HepG2 (cell line): Measurements from ENCODE around the gene DENND5B. TPM values are rescaled to one million over a fixed set of nuclear protein-coding genes. Genes with fewer than 3 reads are reported as not detected.

ENCODE experiments used
- CCAR2 ChIP-seq: fragments of 200-400 bp; formaldehyde crosslinking; optimal IDR thresholded peaks from 2 replicates; pipeline ENCODE3; 2018; ENCODE audit warnings: low read depth, mild to moderate bottlenecking, low read length, moderate library complexity
- KLF6 ChIP-seq: IDR thresholded peaks from 2 replicates; pipeline ENCODE4 v1.8.0; 2016; ENCODE audit warnings: missing biosample characterization, missing genetic modification reagents
- NFKB2 ChIP-seq: sonication (generic); formaldehyde crosslinking; IDR thresholded peaks from 2 replicates; pipeline ENCODE4 v1.4.0; 2020; ENCODE audit warnings: missing genetic modification reagents, borderline replicate concordance
- NR3C1 ChIP-seq: sonication (generic); formaldehyde crosslinking; IDR thresholded peaks from 2 replicates; pipeline ENCODE4 v1.4.0; 2020; ENCODE audit warnings: missing genetic modification reagents
- PPARG ChIP-seq: conservative IDR thresholded peaks from 2 replicates; pipeline ENCODE4 v1.6.1; 2016; ENCODE audit warnings: missing biosample characterization, missing genetic modification reagents
- TP53 ChIP-seq: sonication (generic); formaldehyde crosslinking; conservative IDR thresholded peaks from 2 replicates; pipeline ENCODE4 v1.4.0; 2020; ENCODE audit warnings: missing genetic modification reagents
- YY1 ChIP-seq: IDR thresholded peaks from 2 replicates; pipeline ENCODE4 v1.6.1; 2011; ENCODE audit warnings: low read length, low read depth, moderate library complexity, mild to moderate bottlenecking; ENCODE audit not compliant: insufficient read depth, insufficient replicate concordance
- ZNF256 ChIP-seq: sonication (generic); formaldehyde crosslinking; conservative IDR thresholded peaks from 2 replicates; pipeline ENCODE4 v1.4.0; 2020; ENCODE audit warnings: missing genetic modification reagents
- ZNF501 ChIP-seq: sonication (generic); formaldehyde crosslinking; IDR thresholded peaks from 2 replicates; pipeline ENCODE4 v1.5.1; 2020; ENCODE audit warnings: mild to moderate bottlenecking, moderate library complexity, missing genetic modification reagents
- ZNF878 ChIP-seq: sonication (generic); formaldehyde crosslinking; IDR thresholded peaks from 2 replicates; pipeline ENCODE4 v1.8.1; 2023; ENCODE audit warnings: mild to moderate bottlenecking, missing genetic modification reagents, moderate library complexity
- polyA plus RNA-seq, 8 experiments: library from polyadenylated mRNA; depleted of rRNA in 3 of 8; stranded (reverse) in 7 of 8; unstranded in 1 of 8; fragments of >200 nt; fragmentation: Illumina TruSeq in 4 of 8; extraction: Trizol in 4 of 8; gene quantifications; 2 replicates each; pipeline versions ENCODE4 v1.2.1 to v1.2.3, GENCODE V29; 2011 to 2016; ENCODE audit warnings: low read depth in 4 of 8, missing spikeins in 1 of 8, mixed read lengths in 1 of 8; ENCODE audit not compliant: insufficient read depth in 1 of 8
- total RNA-seq, 5 experiments: library from RNA; depleted of rRNA; stranded (reverse); fragments of >200 nt; fragmentation: Illumina TruSeq; extraction: Trizol; gene quantifications; 2 replicates each; pipeline ENCODE4 v1.2.3, GENCODE V29; 2016; ENCODE audit warnings: low read depth in 1 of 5
- TF ChIP-seq, protein P1 (sequence below): sonication (generic); formaldehyde crosslinking; IDR thresholded peaks from 2 replicates; pipeline ENCODE4 v1.9.0; 2021; ENCODE audit warnings: mild to moderate bottlenecking, missing genetic modification reagents
- TF ChIP-seq, protein P2 (sequence below): sonication (generic); formaldehyde crosslinking; IDR thresholded peaks from 2 replicates; pipeline ENCODE4 v1.4.0; 2020; ENCODE audit warnings: missing genetic modification reagents
- TF ChIP-seq, protein P3 (sequence below): sonication (generic); formaldehyde crosslinking; IDR thresholded peaks from 2 replicates; pipeline ENCODE4 v1.4.0; 2020; ENCODE audit warnings: missing genetic modification reagents
- TF ChIP-seq, protein P4 (sequence below): sonication (generic); formaldehyde crosslinking; IDR thresholded peaks from 2 replicates; pipeline ENCODE4 v1.4.0; 2020; ENCODE audit warnings: mild to moderate bottlenecking, missing genetic modification reagents
- TF ChIP-seq, protein P5 (sequence below): fragments of 450-650 bp; IDR thresholded peaks from 2 replicates; pipeline ENCODE4 v1.6.1; 2017
- TF ChIP-seq, protein P6 (sequence below): sonication (generic); formaldehyde crosslinking; conservative IDR thresholded peaks from 2 replicates; pipeline ENCODE4 v1.4.0; 2020; ENCODE audit warnings: missing genetic modification reagents

The DENND5B gene
- total and polyA plus RNA-seq, 2 of the 13 experiments (the other 11 are each of a cell fraction or from before 2014, with no cell fraction given) = 14.7 to 18.7 TPM

DNA sequence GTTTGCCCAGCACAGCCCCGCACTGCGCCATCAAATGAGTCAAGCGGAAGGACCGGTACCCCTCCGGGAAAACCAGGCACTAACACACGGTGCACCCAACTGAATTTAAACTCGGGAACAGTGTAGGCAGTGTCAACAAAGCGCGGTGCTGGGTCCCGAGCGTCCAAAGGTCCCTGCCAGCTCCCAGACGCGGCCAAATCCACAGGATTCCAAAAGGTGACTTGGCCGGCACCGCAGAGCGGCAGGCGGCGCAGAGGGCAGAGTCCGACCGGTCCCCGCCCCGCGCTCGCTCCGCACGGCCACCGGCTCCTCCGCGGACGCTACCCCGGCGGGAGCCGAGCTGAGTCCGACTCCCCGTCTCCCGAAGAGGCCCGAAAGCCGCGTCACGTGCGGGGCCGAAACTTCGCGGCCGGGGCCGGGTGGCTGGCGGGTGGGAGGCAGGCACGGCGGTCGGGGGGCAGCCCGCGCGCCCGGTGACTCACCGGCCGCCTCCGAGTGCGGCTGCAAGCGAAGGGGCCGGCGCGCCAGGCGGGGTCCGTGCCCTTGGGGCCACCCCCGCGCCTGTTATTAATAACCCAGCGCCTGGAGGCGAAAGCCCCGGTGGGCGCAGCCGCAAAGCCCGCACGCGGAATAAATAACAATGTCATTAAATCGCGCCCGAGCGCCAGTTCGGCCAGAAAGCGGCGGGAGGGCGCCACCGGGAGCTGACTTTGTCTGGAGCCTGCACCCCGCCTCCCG lies 863 bp downstream of the DENND5B start (continued):
- TF ChIP-seq, protein P1, sequence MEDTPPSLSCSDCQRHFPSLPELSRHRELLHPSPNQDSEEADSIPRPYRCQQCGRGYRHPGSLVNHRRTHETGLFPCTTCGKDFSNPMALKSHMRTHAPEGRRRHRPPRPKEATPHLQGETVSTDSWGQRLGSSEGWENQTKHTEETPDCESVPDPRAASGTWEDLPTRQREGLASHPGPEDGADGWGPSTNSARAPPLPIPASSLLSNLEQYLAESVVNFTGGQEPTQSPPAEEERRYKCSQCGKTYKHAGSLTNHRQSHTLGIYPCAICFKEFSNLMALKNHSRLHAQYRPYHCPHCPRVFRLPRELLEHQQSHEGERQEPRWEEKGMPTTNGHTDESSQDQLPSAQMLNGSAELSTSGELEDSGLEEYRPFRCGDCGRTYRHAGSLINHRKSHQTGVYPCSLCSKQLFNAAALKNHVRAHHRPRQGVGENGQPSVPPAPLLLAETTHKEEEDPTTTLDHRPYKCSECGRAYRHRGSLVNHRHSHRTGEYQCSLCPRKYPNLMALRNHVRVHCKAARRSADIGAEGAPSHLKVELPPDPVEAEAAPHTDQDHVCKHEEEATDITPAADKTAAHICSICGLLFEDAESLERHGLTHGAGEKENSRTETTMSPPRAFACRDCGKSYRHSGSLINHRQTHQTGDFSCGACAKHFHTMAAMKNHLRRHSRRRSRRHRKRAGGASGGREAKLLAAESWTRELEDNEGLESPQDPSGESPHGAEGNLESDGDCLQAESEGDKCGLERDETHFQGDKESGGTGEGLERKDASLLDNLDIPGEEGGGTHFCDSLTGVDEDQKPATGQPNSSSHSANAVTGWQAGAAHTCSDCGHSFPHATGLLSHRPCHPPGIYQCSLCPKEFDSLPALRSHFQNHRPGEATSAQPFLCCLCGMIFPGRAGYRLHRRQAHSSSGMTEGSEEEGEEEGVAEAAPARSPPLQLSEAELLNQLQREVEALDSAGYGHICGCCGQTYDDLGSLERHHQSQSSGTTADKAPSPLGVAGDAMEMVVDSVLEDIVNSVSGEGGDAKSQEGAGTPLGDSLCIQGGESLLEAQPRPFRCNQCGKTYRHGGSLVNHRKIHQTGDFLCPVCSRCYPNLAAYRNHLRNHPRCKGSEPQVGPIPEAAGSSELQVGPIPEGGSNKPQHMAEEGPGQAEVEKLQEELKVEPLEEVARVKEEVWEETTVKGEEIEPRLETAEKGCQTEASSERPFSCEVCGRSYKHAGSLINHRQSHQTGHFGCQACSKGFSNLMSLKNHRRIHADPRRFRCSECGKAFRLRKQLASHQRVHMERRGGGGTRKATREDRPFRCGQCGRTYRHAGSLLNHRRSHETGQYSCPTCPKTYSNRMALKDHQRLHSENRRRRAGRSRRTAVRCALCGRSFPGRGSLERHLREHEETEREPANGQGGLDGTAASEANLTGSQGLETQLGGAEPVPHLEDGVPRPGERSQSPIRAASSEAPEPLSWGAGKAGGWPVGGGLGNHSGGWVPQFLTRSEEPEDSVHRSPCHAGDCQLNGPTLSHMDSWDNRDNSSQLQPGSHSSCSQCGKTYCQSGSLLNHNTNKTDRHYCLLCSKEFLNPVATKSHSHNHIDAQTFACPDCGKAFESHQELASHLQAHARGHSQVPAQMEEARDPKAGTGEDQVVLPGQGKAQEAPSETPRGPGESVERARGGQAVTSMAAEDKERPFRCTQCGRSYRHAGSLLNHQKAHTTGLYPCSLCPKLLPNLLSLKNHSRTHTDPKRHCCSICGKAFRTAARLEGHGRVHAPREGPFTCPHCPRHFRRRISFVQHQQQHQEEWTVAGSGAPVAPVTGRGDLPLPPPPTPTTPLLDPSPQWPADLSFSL = peak; percentile 53; the same call in 1 of the 2 replicates
- TF ChIP-seq, protein P2, sequence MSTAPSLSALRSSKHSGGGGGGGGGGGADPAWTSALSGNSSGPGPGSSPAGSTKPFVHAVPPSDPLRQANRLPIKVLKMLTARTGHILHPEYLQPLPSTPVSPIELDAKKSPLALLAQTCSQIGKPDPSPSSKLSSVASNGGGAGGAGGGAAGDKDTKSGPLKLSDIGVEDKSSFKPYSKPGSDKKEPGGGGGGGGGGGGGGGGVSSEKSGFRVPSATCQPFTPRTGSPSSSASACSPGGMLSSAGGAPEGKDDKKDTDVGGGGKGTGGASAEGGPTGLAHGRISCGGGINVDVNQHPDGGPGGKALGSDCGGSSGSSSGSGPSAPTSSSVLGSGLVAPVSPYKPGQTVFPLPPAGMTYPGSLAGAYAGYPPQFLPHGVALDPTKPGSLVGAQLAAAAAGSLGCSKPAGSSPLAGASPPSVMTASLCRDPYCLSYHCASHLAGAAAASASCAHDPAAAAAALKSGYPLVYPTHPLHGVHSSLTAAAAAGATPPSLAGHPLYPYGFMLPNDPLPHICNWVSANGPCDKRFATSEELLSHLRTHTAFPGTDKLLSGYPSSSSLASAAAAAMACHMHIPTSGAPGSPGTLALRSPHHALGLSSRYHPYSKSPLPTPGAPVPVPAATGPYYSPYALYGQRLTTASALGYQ = peak; percentile 44; the same call in 1 of the 2 replicates
- TF ChIP-seq, protein P3, sequence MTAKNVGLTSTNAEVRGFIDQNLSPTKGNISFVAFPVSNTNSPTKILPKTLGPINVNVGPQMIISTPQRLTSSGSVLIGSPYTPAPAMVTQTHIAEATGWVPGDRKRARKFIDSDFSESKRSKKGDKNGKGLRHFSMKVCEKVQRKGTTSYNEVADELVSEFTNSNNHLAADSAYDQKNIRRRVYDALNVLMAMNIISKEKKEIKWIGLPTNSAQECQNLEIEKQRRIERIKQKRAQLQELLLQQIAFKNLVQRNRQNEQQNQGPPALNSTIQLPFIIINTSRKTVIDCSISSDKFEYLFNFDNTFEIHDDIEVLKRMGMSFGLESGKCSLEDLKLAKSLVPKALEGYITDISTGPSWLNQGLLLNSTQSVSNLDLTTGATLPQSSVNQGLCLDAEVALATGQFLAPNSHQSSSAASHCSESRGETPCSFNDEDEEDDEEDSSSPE (CRISPR knock-in tag) = peak; percentile 74
- TF ChIP-seq CCAR2 = no peak
- TF ChIP-seq, protein P4, sequence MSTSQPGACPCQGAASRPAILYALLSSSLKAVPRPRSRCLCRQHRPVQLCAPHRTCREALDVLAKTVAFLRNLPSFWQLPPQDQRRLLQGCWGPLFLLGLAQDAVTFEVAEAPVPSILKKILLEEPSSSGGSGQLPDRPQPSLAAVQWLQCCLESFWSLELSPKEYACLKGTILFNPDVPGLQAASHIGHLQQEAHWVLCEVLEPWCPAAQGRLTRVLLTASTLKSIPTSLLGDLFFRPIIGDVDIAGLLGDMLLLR = 0 out of 2 replicates have a peak, but pooled peaks have one; percentile 69
- TF ChIP-seq, protein P5, sequence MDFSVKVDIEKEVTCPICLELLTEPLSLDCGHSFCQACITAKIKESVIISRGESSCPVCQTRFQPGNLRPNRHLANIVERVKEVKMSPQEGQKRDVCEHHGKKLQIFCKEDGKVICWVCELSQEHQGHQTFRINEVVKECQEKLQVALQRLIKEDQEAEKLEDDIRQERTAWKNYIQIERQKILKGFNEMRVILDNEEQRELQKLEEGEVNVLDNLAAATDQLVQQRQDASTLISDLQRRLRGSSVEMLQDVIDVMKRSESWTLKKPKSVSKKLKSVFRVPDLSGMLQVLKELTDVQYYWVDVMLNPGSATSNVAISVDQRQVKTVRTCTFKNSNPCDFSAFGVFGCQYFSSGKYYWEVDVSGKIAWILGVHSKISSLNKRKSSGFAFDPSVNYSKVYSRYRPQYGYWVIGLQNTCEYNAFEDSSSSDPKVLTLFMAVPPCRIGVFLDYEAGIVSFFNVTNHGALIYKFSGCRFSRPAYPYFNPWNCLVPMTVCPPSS = no peak
- TF ChIP-seq ZNF256 (CRISPR knock-in tag) = peak; percentile 60; the same call in 1 of the 2 replicates
- peak; percentile 76; the same call in 1 of the 2 replicates for TF ChIP-seq NFKB2 (CRISPR knock-in tag)
- TF ChIP-seq ZNF501 (CRISPR knock-in tag) = peak; percentile 85
- peak; percentile 63 for TF ChIP-seq YY1
- TF ChIP-seq ZNF878 (CRISPR knock-in tag) = no peak
- TF ChIP-seq KLF6 (CRISPR knock-in tag) = peak; percentile 67; the same call in 1 of the 2 replicates
- TF ChIP-seq PPARG (CRISPR knock-in tag) = peak; percentile 38; the same call in 1 of the 2 replicates
- TF ChIP-seq TP53 (CRISPR knock-in tag) = peak; percentile 26; the same call in 1 of the 2 replicates
- TF ChIP-seq, protein P6, sequence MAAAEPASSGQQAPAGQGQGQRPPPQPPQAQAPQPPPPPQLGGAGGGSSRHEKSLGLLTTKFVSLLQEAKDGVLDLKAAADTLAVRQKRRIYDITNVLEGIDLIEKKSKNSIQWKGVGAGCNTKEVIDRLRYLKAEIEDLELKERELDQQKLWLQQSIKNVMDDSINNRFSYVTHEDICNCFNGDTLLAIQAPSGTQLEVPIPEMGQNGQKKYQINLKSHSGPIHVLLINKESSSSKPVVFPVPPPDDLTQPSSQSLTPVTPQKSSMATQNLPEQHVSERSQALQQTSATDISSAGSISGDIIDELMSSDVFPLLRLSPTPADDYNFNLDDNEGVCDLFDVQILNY = no peak; the same call in 1 of the 2 replicates
- TF ChIP-seq NR3C1 (CRISPR knock-in tag) = no peak
